ENCODE measurements around the gene SPNS3. TPM values are rescaled to one million over a fixed set of nuclear protein-coding genes. Genes with fewer than 3 reads are reported as not detected.

SPNS3 gene
- total and polyA plus RNA-seq, 2 experiments from 2014 or later, result 0.17 to 0.60 TPM

- no peak for DNase-seq (ENCODE audit: low spot score)
- Histone ChIP-seq H3K36me3 (replicated peaks; ENCODE audit: insufficient read depth, low read depth) (no peaks in the 10 kb centered on the region), H3K4me3 (no peak overlapping the region), H3K9me3 (ENCODE audit: low read depth) (no peaks in the 10 kb centered on the region), H3K27me3 (no peaks in the 10 kb centered on the region), H4K20me1 (ENCODE audit: insufficient read depth, poor library complexity, severe bottlenecking) (no peaks in the 10 kb centered on the region), H3K4me1 (ENCODE audit: insufficient read depth) (peaks cover 10% of the 10 kb centered on the region), H2AFZ (no peak overlapping the region), H3K79me2 (no peaks in the 10 kb centered on the region), H3K9me2 (replicated peaks; ENCODE audit: insufficient read depth) (no peaks in the 10 kb centered on the region), H3K4me2 (no peak overlapping the region), H3K27ac (no peak overlapping the region)
- TF ChIP-seq EZH2phosphoT487 (IDR thresholded peaks at IDR 0.05; ENCODE audit: low read depth, severe bottlenecking, unreplicated experiment), result no peak
- no peak for TF ChIP-seq EZH2 (IDR thresholded peaks at IDR 0.05; ENCODE audit: borderline replicate concordance)
- TF ChIP-seq CTCF (IDR thresholded peaks at IDR 0.05; ENCODE audit: poor library complexity), result no peak
- WGBS (ENCODE audit: low lambda C conversion rate, missing lambda C conversion rate), result 93% methylated on average over 17 of the region's 17 CpGs
Observed at GRCh38 chr17:4531988-4532736, 98.4 kb downstream of the SPNS3 start.

DNA sequence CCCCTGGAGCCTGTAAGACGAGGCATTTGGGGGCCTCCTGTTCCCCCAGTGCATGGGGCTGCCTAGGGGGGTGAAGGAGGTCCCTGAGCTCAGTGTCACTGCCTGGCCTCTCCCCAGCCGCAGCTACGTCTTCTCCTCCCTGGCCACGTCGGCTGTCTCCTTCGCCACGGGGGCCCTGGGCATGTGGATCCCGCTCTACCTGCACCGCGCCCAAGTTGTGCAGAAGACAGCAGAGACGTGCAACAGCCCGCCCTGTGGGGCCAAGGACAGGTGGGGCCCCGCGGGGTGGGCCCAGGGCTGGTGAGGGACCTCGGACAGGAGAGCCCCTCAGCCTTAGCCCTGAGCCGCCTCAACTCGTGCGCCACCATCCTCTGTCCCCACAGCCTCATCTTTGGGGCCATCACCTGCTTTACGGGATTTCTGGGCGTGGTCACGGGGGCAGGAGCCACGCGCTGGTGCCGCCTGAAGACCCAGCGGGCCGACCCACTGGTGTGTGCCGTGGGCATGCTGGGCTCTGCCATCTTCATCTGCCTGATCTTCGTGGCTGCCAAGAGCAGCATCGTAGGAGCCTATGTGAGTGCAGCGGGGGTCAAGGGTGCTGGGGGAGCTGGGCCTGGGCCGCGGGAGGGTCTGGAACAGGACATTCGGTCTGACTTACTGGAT is 99.3 kb downstream of the SPNS3 start:
- Histone ChIP-seq H3K36me3 (replicated peaks; ENCODE audit: insufficient read depth, low read depth) (no peaks in the 10 kb centered on the region), H2AFZ (no peak overlapping the region), H3K4me3 (no peak overlapping the region), H3K27ac (no peak overlapping the region), H4K20me1 (ENCODE audit: insufficient read depth, poor library complexity, severe bottlenecking) (no peaks in the 10 kb centered on the region), H3K79me2 (no peaks in the 10 kb centered on the region), H3K27me3 (no peaks in the 10 kb centered on the region), H3K9me3 (ENCODE audit: low read depth) (no peaks in the 10 kb centered on the region), H3K4me2 (no peak overlapping the region), H3K9me2 (replicated peaks; ENCODE audit: insufficient read depth) (no peaks in the 10 kb centered on the region), H3K4me1 (ENCODE audit: insufficient read depth) (peaks cover 10% of the 10 kb centered on the region)
- 93% methylated on average over 31 of the region's 33 CpGs for WGBS (ENCODE audit: low lambda C conversion rate, missing lambda C conversion rate)
- TF ChIP-seq EZH2phosphoT487 (IDR thresholded peaks at IDR 0.05; ENCODE audit: low read depth, severe bottlenecking, unreplicated experiment) (no peak), EZH2 (IDR thresholded peaks at IDR 0.05; ENCODE audit: borderline replicate concordance) (no peak), CTCF (IDR thresholded peaks at IDR 0.05; ENCODE audit: poor library complexity) (no peak)
- DNase-seq (ENCODE audit: low spot score), result no peak

DNA sequence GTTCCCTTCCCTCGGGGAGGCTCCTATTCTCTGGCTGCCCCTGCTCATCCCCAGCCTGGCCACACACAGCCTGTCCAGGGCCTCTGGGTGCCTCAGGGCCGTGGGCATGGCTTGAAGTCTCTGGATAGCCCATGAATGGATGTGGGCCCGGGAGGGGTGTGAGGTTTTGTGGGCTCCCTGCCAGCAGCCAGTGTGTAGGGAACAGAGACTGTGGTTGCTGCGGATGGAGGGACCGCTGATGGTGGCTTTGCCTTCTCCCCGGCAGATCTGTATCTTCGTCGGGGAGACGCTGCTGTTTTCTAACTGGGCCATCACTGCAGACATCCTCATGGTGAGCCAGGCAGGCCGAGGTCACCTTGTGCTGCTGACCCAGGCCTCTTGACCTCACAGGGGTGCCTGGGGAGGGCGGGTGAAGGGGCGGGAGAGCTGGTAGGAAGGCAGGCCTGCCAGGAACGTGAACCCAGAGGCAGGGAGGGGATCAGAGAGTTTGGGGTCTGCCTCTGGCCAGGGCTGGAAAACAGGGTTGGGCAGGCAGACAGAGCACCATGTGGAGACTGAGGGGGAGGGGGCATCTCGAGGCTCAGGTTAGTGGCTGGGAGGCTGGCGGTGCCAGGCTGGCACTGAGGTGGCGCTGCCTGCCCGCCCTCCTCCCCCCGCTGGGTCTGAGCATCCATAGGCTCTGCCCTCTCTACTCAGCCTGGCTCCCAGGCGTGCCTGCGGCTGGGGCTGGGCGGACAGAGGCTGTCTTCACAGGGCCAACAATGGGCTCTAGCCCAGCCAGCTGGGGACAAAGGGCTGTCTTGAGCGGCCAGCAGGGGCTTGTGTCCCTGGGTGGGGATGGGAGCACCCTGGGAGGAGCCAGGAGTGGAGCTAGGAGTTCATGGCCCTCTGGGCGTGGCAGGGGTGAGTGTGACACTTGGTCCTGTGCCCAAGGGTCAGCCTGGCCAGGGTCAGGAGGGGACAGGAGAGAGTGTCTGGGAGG is 100.1 kb downstream of the SPNS3 start:
- Histone ChIP-seq H3K9me2 (replicated peaks; ENCODE audit: insufficient read depth) (no peaks in the 10 kb centered on the region), H3K27me3 (no peaks in the 10 kb centered on the region), H3K9me3 (ENCODE audit: low read depth) (no peaks in the 10 kb centered on the region), H2AFZ (no peak overlapping the region), H3K4me1 (ENCODE audit: insufficient read depth) (peaks cover 10% of the 10 kb centered on the region), H3K36me3 (replicated peaks; ENCODE audit: insufficient read depth, low read depth) (no peaks in the 10 kb centered on the region), H3K4me2 (no peak overlapping the region), H3K4me3 (no peak overlapping the region), H4K20me1 (ENCODE audit: insufficient read depth, poor library complexity, severe bottlenecking) (no peaks in the 10 kb centered on the region), H3K27ac (no peak overlapping the region), H3K79me2 (no peaks in the 10 kb centered on the region)
- DNase-seq (ENCODE audit: low spot score), result no peak
- 81% methylated on average over 20 of the region's 23 CpGs for WGBS (ENCODE audit: low lambda C conversion rate, missing lambda C conversion rate)
- TF ChIP-seq CTCF (IDR thresholded peaks at IDR 0.05; ENCODE audit: poor library complexity) (no peak), EZH2phosphoT487 (IDR thresholded peaks at IDR 0.05; ENCODE audit: low read depth, severe bottlenecking, unreplicated experiment) (no peak), EZH2 (IDR thresholded peaks at IDR 0.05; ENCODE audit: borderline replicate concordance) (no peak)

Data from hepatocyte (in vitro differentiated cells).